ENCODE results near the gene AGBL1.

The AGBL1 gene

GRCh38 chr15:86608461-86609205 is 529.0 kb downstream of the AGBL1 start:
- Histone ChIP-seq H3K4me3 (replicated peaks; ENCODE audit: low read depth, low read length) (no peak overlapping the region), H3K27me3 (replicated peaks; ENCODE audit: control insufficient read depth, insufficient read depth, low read length) (no peaks in the 10 kb centered on the region), H3K36me3 (ENCODE audit: control insufficient read depth, insufficient read depth, low read length) (no peaks in the 10 kb centered on the region)
- no peak for DNase-seq (ENCODE audit: extremely low read depth, insufficient read length)
- TF ChIP-seq CTCF (IDR thresholded peaks at IDR 0.05; ENCODE audit: insufficient read depth, low read length, poor library complexity, severe bottlenecking), result no peak

GRCh38 chr15:86609275-86609674 is 529.6 kb downstream of the AGBL1 start:
- no peaks in the 10 kb centered on the region for H3K27me3 ChIP-seq (replicated peaks; ENCODE audit: control insufficient read depth, insufficient read depth, low read length)
- no peak overlapping the region for H3K4me3 ChIP-seq (replicated peaks; ENCODE audit: low read depth, low read length)
- no peak for TF ChIP-seq CTCF (IDR thresholded peaks at IDR 0.05; ENCODE audit: insufficient read depth, low read length, poor library complexity, severe bottlenecking)
- no peaks in the 10 kb centered on the region for H3K36me3 ChIP-seq (ENCODE audit: control insufficient read depth, insufficient read depth, low read length)
- no peak for DNase-seq (ENCODE audit: extremely low read depth, insufficient read length)

- DNase-seq (ENCODE audit: extremely low read depth, insufficient read length), result no peak
- no peak for TF ChIP-seq CTCF (IDR thresholded peaks at IDR 0.05; ENCODE audit: insufficient read depth, low read length, poor library complexity, severe bottlenecking)
- H3K36me3 ChIP-seq (ENCODE audit: control insufficient read depth, insufficient read depth, low read length), result no peaks in the 10 kb centered on the region
- no peaks in the 10 kb centered on the region for H3K27me3 ChIP-seq (replicated peaks; ENCODE audit: control insufficient read depth, insufficient read depth, low read length)
- no peak overlapping the region for H3K4me3 ChIP-seq (replicated peaks; ENCODE audit: low read depth, low read length)
Observed at GRCh38 chr15:86610038-86610437, 530.4 kb downstream of the AGBL1 start.

GRCh38 chr15:86611417-86612040 is 531.9 kb downstream of the AGBL1 start:
- TF ChIP-seq CTCF (IDR thresholded peaks at IDR 0.05; ENCODE audit: insufficient read depth, low read length, poor library complexity, severe bottlenecking), result no peak
- no peak overlapping the region for H3K4me3 ChIP-seq (replicated peaks; ENCODE audit: low read depth, low read length)
- H3K27me3 ChIP-seq (replicated peaks; ENCODE audit: control insufficient read depth, insufficient read depth, low read length), result no peaks in the 10 kb centered on the region
- no peak for DNase-seq (ENCODE audit: extremely low read depth, insufficient read length)
- H3K36me3 ChIP-seq (ENCODE audit: control insufficient read depth, insufficient read depth, low read length), result no peaks in the 10 kb centered on the region

- H3K4me3 ChIP-seq (replicated peaks; ENCODE audit: low read depth, low read length), result no peak overlapping the region
- TF ChIP-seq CTCF (IDR thresholded peaks at IDR 0.05; ENCODE audit: insufficient read depth, low read length, poor library complexity, severe bottlenecking), result no peak
- H3K36me3 ChIP-seq (ENCODE audit: control insufficient read depth, insufficient read depth, low read length), result no peaks in the 10 kb centered on the region
- H3K27me3 ChIP-seq (replicated peaks; ENCODE audit: control insufficient read depth, insufficient read depth, low read length), result no peaks in the 10 kb centered on the region
- DNase-seq (ENCODE audit: extremely low read depth, insufficient read length), result no peak
Observed at GRCh38 chr15:86615411-86615810, 535.7 kb downstream of the AGBL1 start.
